ENCODE data around the gene FGR. TPM values are rescaled to one million over a fixed set of nuclear protein-coding genes. Genes with fewer than 3 reads are reported as not detected.

The FGR gene
- total and polyA plus RNA-seq, 11 donors = 1.1 to 25.9 (median 3.3) TPM

GRCh38 chr1:27603681-27604578 lies 31.1 kb downstream of the FGR start, which contains the start of gene AHDC1:
Gene AHDC1, minus strand, starts transcription at chr1:27604144. Its CDS starts 52,029 bp downstream, at chr1:27552115.
- DNase-seq (peak; percentile 93 to 96 (median 94)), ATAC-seq (peak; percentile 25 to 75 (median 68))
- 0 to 1% (median 0%) methylated on average over 28 to 74 of the region's 74 CpGs for WGBS, 4 donors
- Histone ChIP-seq H3K27me3 (no peaks in the 10 kb centered on the region), H3K4me1 (peaks cover 12 to 69% (median 44%) of the 10 kb centered on the region in 12 donors), H3K36me3 (no peaks in the 10 kb centered on the region), H3K27ac (peak within 1 kb of the TSS; percentile 83 to 99 (median 98)), H3K9me3 (no peaks in the 10 kb centered on the region), H3K4me3 (peak within 1 kb of the TSS; percentile 82 to 100 (median 96))
- intact Hi-C loops (cut with DNase I) = loop anchor here (1.0 to 10.0 kb wide), 17 partner anchors 29 to 202 kb away; partner anchors contain the start of gene WASF2 (in 2 of the 10)
- TF ChIP-seq POLR2A (IDR thresholded peaks at IDR 0.05) = peak in 1 of 2 donors; percentile 92
- TF ChIP-seq, protein P1, sequence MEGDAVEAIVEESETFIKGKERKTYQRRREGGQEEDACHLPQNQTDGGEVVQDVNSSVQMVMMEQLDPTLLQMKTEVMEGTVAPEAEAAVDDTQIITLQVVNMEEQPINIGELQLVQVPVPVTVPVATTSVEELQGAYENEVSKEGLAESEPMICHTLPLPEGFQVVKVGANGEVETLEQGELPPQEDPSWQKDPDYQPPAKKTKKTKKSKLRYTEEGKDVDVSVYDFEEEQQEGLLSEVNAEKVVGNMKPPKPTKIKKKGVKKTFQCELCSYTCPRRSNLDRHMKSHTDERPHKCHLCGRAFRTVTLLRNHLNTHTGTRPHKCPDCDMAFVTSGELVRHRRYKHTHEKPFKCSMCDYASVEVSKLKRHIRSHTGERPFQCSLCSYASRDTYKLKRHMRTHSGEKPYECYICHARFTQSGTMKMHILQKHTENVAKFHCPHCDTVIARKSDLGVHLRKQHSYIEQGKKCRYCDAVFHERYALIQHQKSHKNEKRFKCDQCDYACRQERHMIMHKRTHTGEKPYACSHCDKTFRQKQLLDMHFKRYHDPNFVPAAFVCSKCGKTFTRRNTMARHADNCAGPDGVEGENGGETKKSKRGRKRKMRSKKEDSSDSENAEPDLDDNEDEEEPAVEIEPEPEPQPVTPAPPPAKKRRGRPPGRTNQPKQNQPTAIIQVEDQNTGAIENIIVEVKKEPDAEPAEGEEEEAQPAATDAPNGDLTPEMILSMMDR (IDR thresholded peaks at IDR 0.05) = peak in 5 of 12 donors; percentile 5 to 47 (median 25)

- WGBS, 4 donors = 0 to 2% (median 1%) methylated on average over 13 to 43 of the region's 43 CpGs
- peaks cover 12 to 71% (median 49%) of the 10 kb centered on the region in 12 donors for H3K4me1 ChIP-seq
- intact Hi-C loops (cut with DNase I) = loop anchor here (1.0 to 10.0 kb wide), 14 partner anchors 28 to 201 kb away; partner anchors contain the start of gene WASF2 (in 2 of the 10)
These were observed 31.7 kb downstream of the FGR start for GRCh38 chr1:27603309-27603680.

GRCh38 chr1:27602462-27603308 lies 32.3 kb downstream of the FGR start:
- no peak for TF ChIP-seq POLR2A (IDR thresholded peaks at IDR 0.05)
- TF ChIP-seq, protein P1 (IDR thresholded peaks at IDR 0.05) = peak in 1 of 12 donors; percentile 9
- DNase-seq (peak in 4 of 5 donors; percentile 55 to 76 (median 73)), ATAC-seq (peak in 2 of 4 donors; percentile 1 to 20)
- WGBS, 4 donors = 0 to 2% (median 1%) methylated on average over 14 to 52 of the region's 54 CpGs
- intact Hi-C loops (cut with DNase I) = loop anchor here (1.0 to 10.0 kb wide), 15 partner anchors 27 to 200 kb away; partner anchors contain the start of gene WASF2 (in 2 of the 10)
- no peaks in the 10 kb centered on the region for H3K36me3 ChIP-seq
- H3K9me3 ChIP-seq = no peaks in the 10 kb centered on the region
- H3K4me3 ChIP-seq = peak overlapping the region; percentile 82 to 100 (median 96)
- peak overlapping the region; percentile 83 to 99 (median 98) for H3K27ac ChIP-seq
- peaks cover 12 to 77% (median 55%) of the 10 kb centered on the region in 12 donors for H3K4me1 ChIP-seq
- no peaks in the 10 kb centered on the region for H3K27me3 ChIP-seq

More at GRCh38 chr1:27603309-27603680, 31.7 kb downstream of the FGR start:
- Histone ChIP-seq H3K36me3 (no peaks in the 10 kb centered on the region), H3K4me3 (peak overlapping the region; percentile 82 to 100 (median 96)), H3K27ac (peak overlapping the region; percentile 83 to 99 (median 98)), H3K9me3 (no peaks in the 10 kb centered on the region), H3K27me3 (no peaks in the 10 kb centered on the region)
- ATAC-seq (peak in 2 of 4 donors; percentile 0 to 1), DNase-seq (peak in 2 of 5 donors; percentile 57 to 73)
- no peak for TF ChIP-seq POLR2A (IDR thresholded peaks at IDR 0.05)
- TF ChIP-seq, protein P1 (IDR thresholded peaks at IDR 0.05) = no peak

Measured in heart left ventricle (tissue), 16 donors.